K562 (cell line): ENCODE data around the gene SPHK2.

Experiments
- GABPB1 ChIP-seq: sonication (generic); formaldehyde crosslinking; IDR thresholded peaks from 2 replicates; pipeline ENCODE4 v1.8.0; 2022; ENCODE audit warnings: mild to moderate bottlenecking, missing genetic modification reagents
- MYC ChIP-seq, 2 experiments: fragments of 250-450 bp in 1 of 2; sonication (Bioruptor Pico) in 1 of 2; IDR thresholded peaks; 2 replicates each; pipeline versions ENCODE4 v1.5.1 to v1.6.1; 2012 to 2021; ENCODE audit warnings: low read depth in 2 of 2, borderline replicate concordance in 1 of 2, improper control_type of control experiment in 1 of 2, low read length in 1 of 2, mild to moderate bottlenecking in 1 of 2, moderate library complexity in 1 of 2
- NCOR1 ChIP-seq: fragments of 450-650 bp; IDR thresholded peaks from 2 replicates; pipeline ENCODE4 v1.6.1; 2016; ENCODE audit warnings: mild to moderate bottlenecking, moderate library complexity
- NR3C1 ChIP-seq: sonication (generic); formaldehyde crosslinking; IDR thresholded peaks from 2 replicates; pipeline ENCODE4 v1.8.1; 2022; ENCODE audit warnings: missing genetic modification reagents
- SAP30 ChIP-seq: fragments of 200-600 bp; sonication (generic); IDR thresholded peaks from 2 replicates; pipeline ENCODE4 v1.6.1; 2012; ENCODE audit warnings: borderline replicate concordance, low read depth, mild to moderate bottlenecking, moderate library complexity, low read length, control low read depth, inconsistent platforms; ENCODE audit not compliant: insufficient read depth, poor library complexity, severe bottlenecking
- YY1 ChIP-seq, 3 experiments: IDR thresholded peaks; 2 replicates each; pipeline ENCODE4 v1.6.1; 2011; ENCODE audit warnings: low read length in 2 of 3, mild to moderate bottlenecking in 2 of 3, moderate library complexity in 2 of 3, borderline replicate concordance in 1 of 3, control low read depth in 1 of 3, low read depth in 1 of 3; ENCODE audit not compliant: insufficient read depth in 3 of 3, insufficient replicate concordance in 2 of 3, control insufficient read depth in 1 of 3, insufficient read length in 1 of 3; ENCODE audit errors: extremely low read depth in 1 of 3
- ZNF274 ChIP-seq: IDR thresholded peaks from 2 replicates; pipeline ENCODE4 v1.6.1; 2011; ENCODE audit warnings: low read depth, mild to moderate bottlenecking, low read length, moderate library complexity, borderline replicate concordance
- TF ChIP-seq, protein P1 (sequence below), 3 experiments: IDR thresholded peaks in 2 of 3; conservative IDR thresholded peaks in 1 of 3; 2 replicates each; pipeline ENCODE4 v1.5.1; 2011 to 2012; ENCODE audit warnings: low read length in 3 of 3, mild to moderate bottlenecking in 3 of 3, control low read depth in 2 of 3, improper control_type of control experiment in 1 of 3, inconsistent platforms in 1 of 3, low read depth in 1 of 3, mixed read lengths in 1 of 3, moderate library complexity in 1 of 3; ENCODE audit not compliant: insufficient read depth in 2 of 3
- TF ChIP-seq, protein P2 (sequence below): sonication (generic); formaldehyde crosslinking; IDR thresholded peaks from 2 replicates; pipeline ENCODE4 v1.5.0; 2020; ENCODE audit warnings: missing genetic modification reagents

DNA sequence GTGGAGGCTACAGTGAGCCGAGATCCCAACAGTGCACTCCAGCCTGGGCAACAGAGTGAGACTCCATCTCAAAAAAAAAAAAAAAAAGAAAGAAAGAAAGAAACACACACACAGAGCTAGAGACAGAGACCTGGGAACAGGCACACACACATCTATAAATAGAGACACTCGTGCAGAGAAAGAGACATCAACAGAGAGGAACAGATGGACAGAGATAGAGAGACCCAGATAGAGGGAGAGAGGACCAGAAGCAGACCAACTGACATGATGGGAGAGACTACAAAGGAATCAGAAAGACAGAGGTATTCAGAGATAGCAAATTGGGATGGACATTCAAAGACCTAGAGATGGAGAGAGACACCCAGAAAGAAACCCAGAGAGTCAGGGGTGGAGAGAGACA is 28.8 kb downstream of the SPHK2 start:
- TF ChIP-seq GABPB1 (CRISPR knock-in tag) (no peak), NR3C1 (CRISPR knock-in tag) (no peak), NCOR1 (no peak), SAP30 (no peak), YY1 (IDR thresholded peaks at IDR 0.05; ENCODE audit: borderline replicate concordance in 1 of 3, control insufficient read depth in 1 of 3, extremely low read depth in 1 of 3, insufficient read depth in 3 of 3, insufficient read length in 1 of 3, insufficient replicate concordance in 2 of 3, low read depth in 1 of 3, low read length in 2 of 3) (no peak), MYC (IDR thresholded peaks at IDR 0.05; ENCODE audit: low read depth, low read length) (no peak), MYC (CRISPR knock-in tag; IDR thresholded peaks at IDR 0.05; ENCODE audit: borderline replicate concordance, low read depth) (no peak), ZNF274 (no peak)
- TF ChIP-seq, protein P1, sequence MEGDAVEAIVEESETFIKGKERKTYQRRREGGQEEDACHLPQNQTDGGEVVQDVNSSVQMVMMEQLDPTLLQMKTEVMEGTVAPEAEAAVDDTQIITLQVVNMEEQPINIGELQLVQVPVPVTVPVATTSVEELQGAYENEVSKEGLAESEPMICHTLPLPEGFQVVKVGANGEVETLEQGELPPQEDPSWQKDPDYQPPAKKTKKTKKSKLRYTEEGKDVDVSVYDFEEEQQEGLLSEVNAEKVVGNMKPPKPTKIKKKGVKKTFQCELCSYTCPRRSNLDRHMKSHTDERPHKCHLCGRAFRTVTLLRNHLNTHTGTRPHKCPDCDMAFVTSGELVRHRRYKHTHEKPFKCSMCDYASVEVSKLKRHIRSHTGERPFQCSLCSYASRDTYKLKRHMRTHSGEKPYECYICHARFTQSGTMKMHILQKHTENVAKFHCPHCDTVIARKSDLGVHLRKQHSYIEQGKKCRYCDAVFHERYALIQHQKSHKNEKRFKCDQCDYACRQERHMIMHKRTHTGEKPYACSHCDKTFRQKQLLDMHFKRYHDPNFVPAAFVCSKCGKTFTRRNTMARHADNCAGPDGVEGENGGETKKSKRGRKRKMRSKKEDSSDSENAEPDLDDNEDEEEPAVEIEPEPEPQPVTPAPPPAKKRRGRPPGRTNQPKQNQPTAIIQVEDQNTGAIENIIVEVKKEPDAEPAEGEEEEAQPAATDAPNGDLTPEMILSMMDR (IDR thresholded peaks at IDR 0.05 in 2 of 3, conservative IDR thresholded peaks at IDR 0.05 in 1 of 3; ENCODE audit: insufficient read depth in 2 of 3, low read depth in 1 of 3, low read length in 3 of 3): no peak
- TF ChIP-seq, protein P2, sequence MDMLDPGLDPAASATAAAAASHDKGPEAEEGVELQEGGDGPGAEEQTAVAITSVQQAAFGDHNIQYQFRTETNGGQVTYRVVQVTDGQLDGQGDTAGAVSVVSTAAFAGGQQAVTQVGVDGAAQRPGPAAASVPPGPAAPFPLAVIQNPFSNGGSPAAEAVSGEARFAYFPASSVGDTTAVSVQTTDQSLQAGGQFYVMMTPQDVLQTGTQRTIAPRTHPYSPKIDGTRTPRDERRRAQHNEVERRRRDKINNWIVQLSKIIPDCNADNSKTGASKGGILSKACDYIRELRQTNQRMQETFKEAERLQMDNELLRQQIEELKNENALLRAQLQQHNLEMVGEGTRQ (CRISPR knock-in tag): no peak
